Liver (tissue), 9 donors: ENCODE results near the gene COMMD6. TPM values are rescaled to one million over a fixed set of nuclear protein-coding genes. Genes with fewer than 3 reads are reported as not detected.

Experiments
- DNase-seq: peaks from one replicate; pipeline ENCODE4 v3.0.0-alpha.2; 2017; ENCODE audit warnings: low spot score
- H3K27ac ChIP-seq, 2 donors: one replicate each; pipeline ENCODE4 v1.7.0; 2013; ENCODE audit warnings: inconsistent platforms in 2 of 2, low read length in 2 of 2, control low read depth in 1 of 2, low read depth in 1 of 2, mild to moderate bottlenecking in 1 of 2
- H3K27me3 ChIP-seq, 4 donors: one replicate each; pipeline versions ENCODE4 v1.6.1 to v1.7.0; 2013; ENCODE audit warnings: low read length in 3 of 4, inconsistent platforms in 1 of 4, mild to moderate bottlenecking in 1 of 4, moderate library complexity in 1 of 4; ENCODE audit not compliant: control insufficient read depth in 4 of 4, insufficient read depth in 4 of 4
- H3K36me3 ChIP-seq, 4 donors: one replicate each; pipeline versions ENCODE4 v1.6.1 to v1.7.0; 2013; ENCODE audit warnings: low read length in 3 of 4, mild to moderate bottlenecking in 3 of 4, low read depth in 1 of 4, moderate library complexity in 1 of 4; ENCODE audit not compliant: control insufficient read depth in 4 of 4, insufficient read depth in 3 of 4
- H3K4me1 ChIP-seq, 4 donors: one replicate each; pipeline versions ENCODE4 v1.6.1 to v1.7.0; 2013; ENCODE audit warnings: low read length in 3 of 4, mild to moderate bottlenecking in 3 of 4, moderate library complexity in 1 of 4; ENCODE audit not compliant: control insufficient read depth in 4 of 4, insufficient read depth in 4 of 4
- H3K4me3 ChIP-seq, 3 donors: one replicate each; pipeline versions ENCODE4 v1.6.1 to v1.7.0; 2013; ENCODE audit warnings: low read length in 3 of 3, control low read depth in 1 of 3, low read depth in 1 of 3, mild to moderate bottlenecking in 1 of 3
- H3K9ac ChIP-seq, 2 donors: one replicate each; pipeline ENCODE4 v1.7.0; 2013; ENCODE audit warnings: low read length in 2 of 2, mild to moderate bottlenecking in 2 of 2, moderate library complexity in 2 of 2, control low read depth in 1 of 2, low read depth in 1 of 2
- H3K9me3 ChIP-seq, 4 donors: one replicate each; pipeline versions ENCODE4 v1.6.1 to v1.7.0; 2013; ENCODE audit warnings: low read length in 3 of 4; ENCODE audit not compliant: control insufficient read depth in 4 of 4
- EGR1 ChIP-seq, 2 donors: IDR thresholded peaks; 2 replicates each; pipeline ENCODE4 v1.6.1; 2016 to 2018; ENCODE audit warnings: antibody characterized with exemption in 2 of 2, low read depth in 2 of 2
- FOXA1 ChIP-seq: IDR thresholded peaks from 2 replicates; pipeline ENCODE4 v1.6.1; 2016; ENCODE audit warnings: antibody characterized with exemption
- FOXA2 ChIP-seq: IDR thresholded peaks from 2 replicates; pipeline ENCODE4 v1.6.1; 2016; ENCODE audit warnings: antibody characterized with exemption
- GABPA ChIP-seq, 2 donors: IDR thresholded peaks in 1 of 2; conservative IDR thresholded peaks in 1 of 2; 2 replicates each; pipeline ENCODE4 v1.6.1; 2016; ENCODE audit warnings: antibody characterized with exemption in 2 of 2, mild to moderate bottlenecking in 1 of 2, moderate library complexity in 1 of 2
- HNF4A ChIP-seq, 2 donors: conservative IDR thresholded peaks; 2 replicates each; pipeline ENCODE4 v1.6.1; 2016; ENCODE audit warnings: antibody characterized with exemption in 2 of 2, mild to moderate bottlenecking in 2 of 2
- HNF4G ChIP-seq: IDR thresholded peaks from 2 replicates; pipeline ENCODE4 v1.6.1; 2016; ENCODE audit warnings: antibody characterized with exemption
- JUND ChIP-seq, 2 donors: IDR thresholded peaks; 2 replicates each; pipeline ENCODE4 v1.6.1; 2016; ENCODE audit warnings: antibody characterized with exemption in 2 of 2
- NR2F2 ChIP-seq: IDR thresholded peaks from 2 replicates; pipeline ENCODE4 v1.6.1; 2016; ENCODE audit warnings: antibody characterized with exemption
- RAD21 ChIP-seq, 2 donors: IDR thresholded peaks; 2 replicates each; pipeline ENCODE4 v1.6.1; 2016; ENCODE audit warnings: antibody characterized with exemption in 2 of 2, mild to moderate bottlenecking in 2 of 2
- RXRA ChIP-seq, 2 donors: IDR thresholded peaks; 2 replicates each; pipeline ENCODE4 v1.6.1; 2017 to 2018; ENCODE audit warnings: antibody characterized with exemption in 2 of 2, mild to moderate bottlenecking in 1 of 2
- SP1 ChIP-seq: IDR thresholded peaks from 2 replicates; pipeline ENCODE4 v1.6.1; 2018; ENCODE audit warnings: antibody characterized with exemption, mild to moderate bottlenecking
- TAF1 ChIP-seq: conservative IDR thresholded peaks from 2 replicates; pipeline ENCODE4 v1.6.1; 2016; ENCODE audit warnings: antibody characterized with exemption, mild to moderate bottlenecking
- YY1 ChIP-seq: IDR thresholded peaks from 2 replicates; pipeline ENCODE4 v1.6.1; 2016; ENCODE audit warnings: antibody characterized with exemption, mild to moderate bottlenecking
- WGBS: extraction: QIAGEN DNeasy Blood & Tissue Kit; methylation state at CpG from one replicate; pipeline ENCODE4 v1.1.7; 2013; 5-methylcytosine and 5-hydroxymethylcytosine counted together
- polyA plus RNA-seq, 2 donors: library from polyadenylated mRNA; stranded (reverse) in 1 of 2; unstranded in 1 of 2; fragments of 200-250 nt in 1 of 2; fragments of >200 nt in 1 of 2; fragmentation: Nextera tagmentation in 1 of 2; extraction: Ambion mirVana in 1 of 2; gene quantifications; one replicate each; pipeline versions ENCODE4 v1.2.1 to v1.2.3, GENCODE V29; 2013 to 2015
- total RNA-seq, 2 donors: library from RNA; depleted of rRNA; stranded (reverse); fragments of >200 nt; gene quantifications; one replicate each; pipeline ENCODE4 v1.2.3, GENCODE V29; 2014
- TF ChIP-seq, protein P1 (sequence below): fragments of 150-350 bp; IDR thresholded peaks from 2 replicates; pipeline ENCODE4 v1.5.1; 2017; ENCODE audit warnings: improper control_type of control experiment, low read depth, low read length; ENCODE audit not compliant: missing input control
- TF ChIP-seq, protein P2 (sequence below): IDR thresholded peaks from 2 replicates; pipeline ENCODE4 v1.6.1; 2016; ENCODE audit warnings: antibody characterized with exemption
- TF ChIP-seq, protein P3 (sequence below): IDR thresholded peaks from 2 replicates; pipeline ENCODE4 v1.6.1; 2016; ENCODE audit warnings: antibody characterized with exemption
- TF ChIP-seq, protein P4 (sequence below): IDR thresholded peaks from 2 replicates; pipeline ENCODE4 v1.6.1; 2016; ENCODE audit warnings: antibody characterized with exemption
- donor health status: healthy.
- donor health status: healthy.
- donor health status: healthy.
- donor health status: healthy.
- donor health status: healthy.

The COMMD6 gene
- total and polyA plus RNA-seq, 4 donors = 10.1 to 149 (median 44.4) TPM

DNA sequence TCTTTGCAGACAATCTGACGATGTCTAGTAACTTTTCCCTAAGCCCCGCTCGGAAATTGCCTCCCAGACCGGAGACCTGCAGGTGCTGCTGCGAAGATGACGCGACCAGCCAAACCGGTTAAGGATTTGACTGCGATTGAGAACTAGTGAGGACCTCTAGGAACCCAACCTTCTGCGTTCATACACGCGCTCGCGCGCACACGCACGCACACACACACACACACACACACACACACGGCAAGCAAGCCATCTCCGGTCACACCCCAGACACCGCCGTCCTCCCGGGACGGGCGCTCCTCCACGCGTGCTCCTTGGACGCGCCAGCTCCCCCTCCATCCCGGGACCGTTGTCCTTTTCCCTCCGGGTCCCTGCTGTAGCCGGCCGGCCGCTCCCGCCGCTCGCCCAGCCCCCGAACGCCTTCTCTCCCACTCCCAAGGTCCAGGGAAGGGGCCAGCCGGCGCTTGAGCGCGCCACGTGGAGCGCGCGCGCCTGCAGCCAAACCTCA is 56.9 kb downstream of the COMMD6 start:
- peak; percentile 41 for DNase-seq
- H3K4me1 ChIP-seq = peaks cover 0 to 17% (median 9%) of the 10 kb centered on the region in 4 donors
- WGBS = under 1% methylated on average over 48 of the region's 48 CpGs
- H3K9me3 ChIP-seq = no peaks in the 10 kb centered on the region
- H3K27me3 ChIP-seq = no peaks in the 10 kb centered on the region
- no peak for TF ChIP-seq YY1
- TF ChIP-seq RAD21 (IDR thresholded peaks at IDR 0.05) = peak in 1 of 2 donors; percentile 25
- H3K9ac ChIP-seq = peak overlapping the region in 1 of 2 donors; percentile 49
- H3K4me3 ChIP-seq = peak overlapping the region; percentile 93 to 97 (median 94)
- no peak overlapping the region for H3K27ac ChIP-seq
- no peaks in the 10 kb centered on the region for H3K36me3 ChIP-seq

DNA sequence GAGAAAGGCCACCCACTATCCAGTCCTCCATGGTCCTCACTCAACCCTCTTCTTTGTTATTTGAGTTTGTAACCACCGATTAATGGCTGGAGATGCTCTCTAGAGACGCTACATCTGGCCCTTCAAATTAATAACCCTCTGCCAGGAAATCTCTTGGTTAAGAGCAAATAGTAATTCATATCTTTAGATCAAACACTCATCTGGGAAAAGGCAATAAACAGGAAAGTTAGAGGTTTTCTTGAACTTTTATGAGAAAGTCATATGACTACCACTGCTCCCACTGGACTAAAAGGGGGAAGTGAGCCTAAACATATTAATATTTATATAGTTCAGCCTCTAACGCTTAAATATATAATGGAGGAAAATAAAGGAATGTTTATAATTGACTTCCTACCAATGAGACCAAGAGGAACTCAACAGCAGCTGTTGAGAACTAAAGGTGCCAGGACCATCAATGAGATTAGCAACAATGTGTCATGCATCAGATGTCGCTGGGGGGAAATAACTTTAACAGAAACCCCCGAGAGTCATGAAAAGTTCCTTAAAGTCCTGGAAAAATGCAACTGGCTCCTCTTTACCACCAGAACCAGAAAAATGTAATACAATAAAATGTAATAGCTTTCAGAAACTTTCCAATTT is 58.4 kb downstream of the COMMD6 start:
- no peak for TF ChIP-seq YY1
- TF ChIP-seq HNF4A (conservative IDR thresholded peaks at IDR 0.05) = no peak
- TF ChIP-seq FOXA1 = no peak
- TF ChIP-seq GABPA (IDR thresholded peaks at IDR 0.05 in 1 of 2, conservative IDR thresholded peaks at IDR 0.05 in 1 of 2) = no peak
- no peak for TF ChIP-seq SP1
- TF ChIP-seq, protein P1, sequence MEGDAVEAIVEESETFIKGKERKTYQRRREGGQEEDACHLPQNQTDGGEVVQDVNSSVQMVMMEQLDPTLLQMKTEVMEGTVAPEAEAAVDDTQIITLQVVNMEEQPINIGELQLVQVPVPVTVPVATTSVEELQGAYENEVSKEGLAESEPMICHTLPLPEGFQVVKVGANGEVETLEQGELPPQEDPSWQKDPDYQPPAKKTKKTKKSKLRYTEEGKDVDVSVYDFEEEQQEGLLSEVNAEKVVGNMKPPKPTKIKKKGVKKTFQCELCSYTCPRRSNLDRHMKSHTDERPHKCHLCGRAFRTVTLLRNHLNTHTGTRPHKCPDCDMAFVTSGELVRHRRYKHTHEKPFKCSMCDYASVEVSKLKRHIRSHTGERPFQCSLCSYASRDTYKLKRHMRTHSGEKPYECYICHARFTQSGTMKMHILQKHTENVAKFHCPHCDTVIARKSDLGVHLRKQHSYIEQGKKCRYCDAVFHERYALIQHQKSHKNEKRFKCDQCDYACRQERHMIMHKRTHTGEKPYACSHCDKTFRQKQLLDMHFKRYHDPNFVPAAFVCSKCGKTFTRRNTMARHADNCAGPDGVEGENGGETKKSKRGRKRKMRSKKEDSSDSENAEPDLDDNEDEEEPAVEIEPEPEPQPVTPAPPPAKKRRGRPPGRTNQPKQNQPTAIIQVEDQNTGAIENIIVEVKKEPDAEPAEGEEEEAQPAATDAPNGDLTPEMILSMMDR = no peak
- no peak for TF ChIP-seq HNF4G
- TF ChIP-seq RAD21 (IDR thresholded peaks at IDR 0.05) = no peak
- no peak for TF ChIP-seq JUND (IDR thresholded peaks at IDR 0.05)
- TF ChIP-seq FOXA2 = no peak
- no peak for TF ChIP-seq RXRA (IDR thresholded peaks at IDR 0.05)
- no peak for TF ChIP-seq NR2F2
- no peak for TF ChIP-seq EGR1 (IDR thresholded peaks at IDR 0.05; ENCODE audit: low read depth in 2 of 2)
- no peak for TF ChIP-seq TAF1
- TF ChIP-seq, protein P2, sequence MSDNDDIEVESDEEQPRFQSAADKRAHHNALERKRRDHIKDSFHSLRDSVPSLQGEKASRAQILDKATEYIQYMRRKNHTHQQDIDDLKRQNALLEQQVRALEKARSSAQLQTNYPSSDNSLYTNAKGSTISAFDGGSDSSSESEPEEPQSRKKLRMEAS = no peak
- Histone ChIP-seq H3K27ac (no peak overlapping the region), H3K36me3 (no peaks in the 10 kb centered on the region), H3K4me1 (peaks cover 0 to 17% (median 9%) of the 10 kb centered on the region in 4 donors), H3K27me3 (no peaks in the 10 kb centered on the region), H3K4me3 (no peak overlapping the region), H3K9me3 (no peaks in the 10 kb centered on the region), H3K9ac (no peak overlapping the region)
- 91% methylated on average over 5 of the region's 5 CpGs for WGBS
- DNase-seq = no peak

DNA sequence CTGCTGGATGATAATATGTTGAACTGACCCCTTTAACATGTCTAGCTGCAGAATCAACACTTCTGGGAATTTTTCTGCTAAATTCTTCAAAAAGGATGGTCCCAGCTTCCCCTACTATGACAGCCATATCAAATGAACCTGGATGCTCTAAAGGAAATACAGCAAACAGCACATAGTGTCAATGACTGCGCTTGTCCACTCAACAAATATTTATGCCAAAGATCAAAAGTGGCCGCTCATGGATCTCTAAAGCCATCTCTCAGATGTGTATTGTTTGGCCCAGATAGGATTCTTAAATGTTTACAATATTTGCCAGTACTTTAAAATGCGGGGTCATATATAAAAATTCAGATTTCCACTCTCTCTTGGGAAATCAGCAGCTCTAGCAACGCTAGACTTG is 59.0 kb downstream of the COMMD6 start:
- Histone ChIP-seq H3K9ac (no peak overlapping the region), H3K36me3 (no peaks in the 10 kb centered on the region), H3K27ac (no peak overlapping the region), H3K4me1 (peaks cover 0 to 17% (median 9%) of the 10 kb centered on the region in 4 donors), H3K4me3 (no peak overlapping the region), H3K27me3 (no peaks in the 10 kb centered on the region), H3K9me3 (no peaks in the 10 kb centered on the region)
- WGBS = 92% methylated on average over 4 of the region's 4 CpGs
- DNase-seq = no peak
- TF ChIP-seq TAF1 (no peak), HNF4A (conservative IDR thresholded peaks at IDR 0.05) (no peak), FOXA2 (no peak), SP1 (no peak), EGR1 (IDR thresholded peaks at IDR 0.05; ENCODE audit: low read depth in 2 of 2) (no peak), FOXA1 (no peak), NR2F2 (no peak), HNF4G (no peak), RAD21 (IDR thresholded peaks at IDR 0.05) (no peak), GABPA (IDR thresholded peaks at IDR 0.05 in 1 of 2, conservative IDR thresholded peaks at IDR 0.05 in 1 of 2) (no peak)
- TF ChIP-seq, protein P2 = no peak
- TF ChIP-seq, protein P3, sequence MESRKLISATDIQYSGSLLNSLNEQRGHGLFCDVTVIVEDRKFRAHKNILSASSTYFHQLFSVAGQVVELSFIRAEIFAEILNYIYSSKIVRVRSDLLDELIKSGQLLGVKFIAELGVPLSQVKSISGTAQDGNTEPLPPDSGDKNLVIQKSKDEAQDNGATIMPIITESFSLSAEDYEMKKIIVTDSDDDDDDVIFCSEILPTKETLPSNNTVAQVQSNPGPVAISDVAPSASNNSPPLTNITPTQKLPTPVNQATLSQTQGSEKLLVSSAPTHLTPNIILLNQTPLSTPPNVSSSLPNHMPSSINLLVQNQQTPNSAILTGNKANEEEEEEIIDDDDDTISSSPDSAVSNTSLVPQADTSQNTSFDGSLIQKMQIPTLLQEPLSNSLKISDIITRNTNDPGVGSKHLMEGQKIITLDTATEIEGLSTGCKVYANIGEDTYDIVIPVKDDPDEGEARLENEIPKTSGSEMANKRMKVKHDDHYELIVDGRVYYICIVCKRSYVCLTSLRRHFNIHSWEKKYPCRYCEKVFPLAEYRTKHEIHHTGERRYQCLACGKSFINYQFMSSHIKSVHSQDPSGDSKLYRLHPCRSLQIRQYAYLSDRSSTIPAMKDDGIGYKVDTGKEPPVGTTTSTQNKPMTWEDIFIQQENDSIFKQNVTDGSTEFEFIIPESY = no peak
- TF ChIP-seq, protein P4, sequence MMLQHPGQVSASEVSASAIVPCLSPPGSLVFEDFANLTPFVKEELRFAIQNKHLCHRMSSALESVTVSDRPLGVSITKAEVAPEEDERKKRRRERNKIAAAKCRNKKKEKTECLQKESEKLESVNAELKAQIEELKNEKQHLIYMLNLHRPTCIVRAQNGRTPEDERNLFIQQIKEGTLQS = no peak
- TF ChIP-seq, protein P1 = no peak
